AG04450 (cell line): ENCODE measurements around the gene AHCY. TPM values are rescaled to one million over a fixed set of nuclear protein-coding genes. Genes with fewer than 3 reads are reported as not detected.
"Not testable (repeated sequence)": the region's sequence is repeated elsewhere in the genome, so short reads cannot be mapped to it uniquely, and the experiment has no call there.

ENCODE experiments used
- CTCF ChIA-PET: fragments of 300-600, 350-600 bp; formaldehyde crosslinking; extraction: SDS; loops from one replicate; lab custom pipeline; 2022; ENCODE audit warnings: antibody characterized with exemption, inconsistent platforms; lab: Charles Lee
- POLR2A ChIA-PET: fragments of 350-600 bp; formaldehyde crosslinking; extraction: SDS; loops from one replicate; lab custom pipeline; 2021; ENCODE audit warnings: antibody characterized with exemption, inconsistent platforms; lab: Yijun Ruan, JAX
- DNase-seq: peaks from one replicate; pipeline ENCODE4 v3.0.0-alpha.2; 2011; ENCODE audit warnings: low read depth, low spot score
- H3K27ac ChIP-seq: one replicate; pipeline ENCODE4 v1.5.1; 2012; ENCODE audit warnings: low read depth, low read length, control low read depth
- H3K27me3 ChIP-seq: one replicate; pipeline ENCODE4 v1.6.0; 2012; ENCODE audit warnings: low read length; ENCODE audit not compliant: control insufficient read depth, insufficient read depth
- H3K4me3 ChIP-seq: 2 replicates; pipeline ENCODE4 v1.5.1; 2011; ENCODE audit warnings: mild to moderate bottlenecking, low read depth, low read length, control low read depth
- H3K9me3 ChIP-seq: 2 replicates; pipeline ENCODE4 v1.5.1; 2012; ENCODE audit warnings: low read length; ENCODE audit not compliant: control insufficient read depth, insufficient read depth
- CTCF ChIP-seq: IDR thresholded peaks from 2 replicates; pipeline ENCODE4 v1.5.1; 2011; ENCODE audit warnings: low read depth, low read length, control low read depth, inconsistent platforms
- polyA plus RNA-seq: library from polyadenylated mRNA; depleted of rRNA; stranded (reverse); fragments of >200 nt; gene quantifications from 2 replicates; pipeline ENCODE4 v1.2.3, GENCODE V29; 2011

AHCY gene
- polyA plus RNA-seq, 1 experiment: 101 TPM

GRCh38 chr20:34242879-34243278 lies 60.3 kb downstream of the AHCY start:
- TF ChIP-seq CTCF: no peak
- ChIA-PET CTCF (no interaction called here), POLR2A (no interaction called here)
- Histone ChIP-seq H3K27ac (no peak overlapping the region), H3K27me3 (peaks cover 27% of the 10 kb centered on the region), H3K9me3 (no peaks in the 10 kb centered on the region), H3K4me3 (no peak overlapping the region)
- DNase-seq: no peak

GRCh38 chr20:34242015-34242414 lies 61.1 kb downstream of the AHCY start:
- CTCF ChIA-PET, H3K27ac ChIP-seq, POLR2A ChIA-PET, DNase-seq, H3K4me3 ChIP-seq, H3K9me3 ChIP-seq: not testable (repeated sequence)
- H3K27me3 ChIP-seq: peaks cover 27% of the 10 kb centered on the region

- Histone ChIP-seq H3K9me3 (no peaks in the 10 kb centered on the region), H3K4me3 (no peak within 1 kb of the TSS), H3K27ac (no peak within 1 kb of the TSS), H3K27me3 (peaks cover 27% of the 10 kb centered on the region)
- ChIA-PET CTCF (no interaction called here), POLR2A (no interaction called here)
- no peak for TF ChIP-seq CTCF
- DNase-seq: no peak
These were observed 62.2 kb downstream of the AHCY start, which contains the start of gene ASIP for GRCh38 chr20:34240693-34241615. TSS of gene ASIP (plus strand) at chr20:34241423. CDS start at chr20:34260375, 18,952 bp downstream.

- no peak for DNase-seq
- no peak overlapping the region for H3K4me3 ChIP-seq
- peaks cover 27% of the 10 kb centered on the region for H3K27me3 ChIP-seq
- ChIA-PET POLR2A (no interaction called here), CTCF (no interaction called here)
- no peak for TF ChIP-seq CTCF
- H3K9me3 ChIP-seq: no peaks in the 10 kb centered on the region
- H3K27ac ChIP-seq: no peak overlapping the region
These were observed 63.0 kb downstream of the AHCY start for GRCh38 chr20:34240121-34240520.

GRCh38 chr20:34237942-34238341 lies 65.2 kb downstream of the AHCY start:
- TF ChIP-seq CTCF: no peak
- DNase-seq: no peak
- POLR2A ChIA-PET: no interaction called here
- Histone ChIP-seq H3K27me3 (peaks cover 27% of the 10 kb centered on the region), H3K9me3 (no peaks in the 10 kb centered on the region), H3K27ac (no peak overlapping the region), H3K4me3 (no peak overlapping the region)
- CTCF ChIA-PET: no interaction called here
